Measurements from ENCODE around the gene ACOX2. TPM values are rescaled to one million over a fixed set of nuclear protein-coding genes. Genes with fewer than 3 reads are reported as not detected.

The ACOX2 gene
- total RNA-seq, 2 experiments from 2014 or later: not detected

- intact Hi-C loops (cut with micrococcal nuclease; ENCODE audit: unreplicated experiment): loop anchor here (10.0 kb wide), 1 partner anchor 166 kb away; no protein-coding TSS in a partner anchor
- no peaks in the 10 kb centered on the region for H3K9me3 ChIP-seq (ENCODE audit: low read length)
- H3K4me1 ChIP-seq (ENCODE audit: insufficient read depth, low read length, poor library complexity, severe bottlenecking): peaks cover 1% of the 10 kb centered on the region
- H3K79me2 ChIP-seq (ENCODE audit: insufficient read depth, low read depth, low read length): no peaks in the 10 kb centered on the region
- H3K36me3 ChIP-seq (ENCODE audit: insufficient read depth, low read length): no peaks in the 10 kb centered on the region
- no peak overlapping the region for H2AFZ ChIP-seq (ENCODE audit: low read length)
- POLR2A ChIA-PET: interaction anchor here (0.6 to 0.7 kb wide), 2 partner anchors 13 to 28 kb away, joined by 3 read pairs; no protein-coding TSS in a partner anchor
- no peak overlapping the region for H3K27ac ChIP-seq (ENCODE audit: low read depth, low read length, poor library complexity, severe bottlenecking)
- no TSS peak for BruUV-seq (replicated peaks)
- no peaks in the 10 kb centered on the region for H4K20me1 ChIP-seq (ENCODE audit: insufficient read depth, low read length)
- CTCF ChIA-PET (ENCODE audit: unreplicated experiment): no interaction called here
- no peak overlapping the region for H3K4me3 ChIP-seq (ENCODE audit: low read depth, low read length, poor library complexity, severe bottlenecking)
- no peaks in the 10 kb centered on the region for H3K9me2 ChIP-seq (ENCODE audit: insufficient read depth, low read length)
- H3K4me2 ChIP-seq (ENCODE audit: low read length): no peak overlapping the region
- DNase-seq (ENCODE audit: low spot score): no peak
- TF ChIP-seq EZH2phosphoT487 (IDR thresholded peaks at IDR 0.05; ENCODE audit: borderline replicate concordance, low read depth, low read length) (no peak), CTCF (conservative IDR thresholded peaks at IDR 0.05; ENCODE audit: low read length) (no peak)
These were observed 67.9 kb downstream of the ACOX2 start for GRCh38 chr3:58469096-58469495.

GRCh38 chr3:58466899-58467563 is 70.0 kb downstream of the ACOX2 start:
- POLR2A ChIA-PET: no interaction called here

More at GRCh38 chr3:58466899-58467563, 70.0 kb downstream of the ACOX2 start:
- H2AFZ ChIP-seq (ENCODE audit: low read length): no peak overlapping the region
- no peaks in the 10 kb centered on the region for H3K79me2 ChIP-seq (ENCODE audit: insufficient read depth, low read depth, low read length)
- intact Hi-C loops (cut with micrococcal nuclease; ENCODE audit: unreplicated experiment): loop anchor here (10.0 kb wide), 1 partner anchor 168 kb away; no protein-coding TSS in a partner anchor
- no peak for DNase-seq (ENCODE audit: low spot score)
- no peaks in the 10 kb centered on the region for H4K20me1 ChIP-seq (ENCODE audit: insufficient read depth, low read length)
- H3K4me1 ChIP-seq (ENCODE audit: insufficient read depth, low read length, poor library complexity, severe bottlenecking): peaks cover 5% of the 10 kb centered on the region
- no TSS peak for BruUV-seq (replicated peaks)
- H3K9me2 ChIP-seq (ENCODE audit: insufficient read depth, low read length): no peaks in the 10 kb centered on the region
- no peaks in the 10 kb centered on the region for H3K36me3 ChIP-seq (ENCODE audit: insufficient read depth, low read length)
- H3K9me3 ChIP-seq (ENCODE audit: low read length): no peaks in the 10 kb centered on the region
- no peak for TF ChIP-seq CTCF (conservative IDR thresholded peaks at IDR 0.05; ENCODE audit: low read length)
- TF ChIP-seq EZH2phosphoT487 (IDR thresholded peaks at IDR 0.05; ENCODE audit: borderline replicate concordance, low read depth, low read length): no peak
- CTCF ChIA-PET (ENCODE audit: unreplicated experiment): no interaction called here
- H3K27ac ChIP-seq (ENCODE audit: low read depth, low read length, poor library complexity, severe bottlenecking): no peak overlapping the region
- H3K4me3 ChIP-seq (ENCODE audit: low read depth, low read length, poor library complexity, severe bottlenecking): no peak overlapping the region
- no peak overlapping the region for H3K4me2 ChIP-seq (ENCODE audit: low read length)
